T-helper 9 cell (primary cell): Measurements from ENCODE around the gene GDPD5.
A peak's percentile ranks its signal among the peaks of the same experiment; 100 is the strongest.

Source experiments
- DNase-seq: peaks from one replicate; pipeline ENCODE4 v3.0.0-alpha.2; 2020

The GDPD5 gene

GRCh38 chr11:75469785-75470405, 55.8 kb downstream of the GDPD5 start:
- no peak for DNase-seq

- DNase-seq, result no peak
Observed at GRCh38 chr11:75468534-75469340, 57.0 kb downstream of the GDPD5 start.

GRCh38 chr11:75467881-75468280, 57.9 kb downstream of the GDPD5 start:
- no peak for DNase-seq

- no peak for DNase-seq
Observed at GRCh38 chr11:75467311-75467710, 58.4 kb downstream of the GDPD5 start.

GRCh38 chr11:75465701-75466531, 59.8 kb downstream of the GDPD5 start:
- no peak for DNase-seq

GRCh38 chr11:75463106-75463774, 62.5 kb downstream of the GDPD5 start:
- no peak for DNase-seq

GRCh38 chr11:75462117-75462653, 63.6 kb downstream of the GDPD5 start:
- DNase-seq, result no peak

GRCh38 chr11:75461151-75461550, 64.6 kb downstream of the GDPD5 start:
- DNase-seq, result no peak

GRCh38 chr11:75456596-75457183, 69.1 kb downstream of the GDPD5 start:
- no peak for DNase-seq

GRCh38 chr11:75454987-75455386, 70.8 kb downstream of the GDPD5 start:
- no peak for DNase-seq

- DNase-seq, result no peak
Observed at GRCh38 chr11:75453916-75454655, 71.7 kb downstream of the GDPD5 start.

GRCh38 chr11:75450826-75451821, 74.6 kb downstream of the GDPD5 start:
- DNase-seq, result peak; percentile 28

- DNase-seq, result no peak
Observed at GRCh38 chr11:75450236-75450635, 75.5 kb downstream of the GDPD5 start.

GRCh38 chr11:75449776-75450175, 76.0 kb downstream of the GDPD5 start:
- DNase-seq, result no peak

- DNase-seq, result no peak
Observed at GRCh38 chr11:75449271-75449670, 76.5 kb downstream of the GDPD5 start.

GRCh38 chr11:75447415-75447814, 78.3 kb downstream of the GDPD5 start:
- no peak for DNase-seq

- DNase-seq, result peak; percentile 75
Observed at GRCh38 chr11:75445315-75445953, 80.3 kb downstream of the GDPD5 start.

- DNase-seq, result no peak
Observed at GRCh38 chr11:75443043-75443442, 82.7 kb downstream of the GDPD5 start.

GRCh38 chr11:75442161-75442885, 83.4 kb downstream of the GDPD5 start:
- no peak for DNase-seq
